ENCODE data around the gene MYO1C. TPM values are rescaled to one million over a fixed set of nuclear protein-coding genes. Genes with fewer than 3 reads are reported as not detected.
"Not testable (repeated sequence)": the region's sequence is repeated elsewhere in the genome, so short reads cannot be mapped to it uniquely, and the experiment has no call there.

MYO1C gene
- total RNA-seq, 2 donors from 2014 or later: 175 to 184 TPM

DNA sequence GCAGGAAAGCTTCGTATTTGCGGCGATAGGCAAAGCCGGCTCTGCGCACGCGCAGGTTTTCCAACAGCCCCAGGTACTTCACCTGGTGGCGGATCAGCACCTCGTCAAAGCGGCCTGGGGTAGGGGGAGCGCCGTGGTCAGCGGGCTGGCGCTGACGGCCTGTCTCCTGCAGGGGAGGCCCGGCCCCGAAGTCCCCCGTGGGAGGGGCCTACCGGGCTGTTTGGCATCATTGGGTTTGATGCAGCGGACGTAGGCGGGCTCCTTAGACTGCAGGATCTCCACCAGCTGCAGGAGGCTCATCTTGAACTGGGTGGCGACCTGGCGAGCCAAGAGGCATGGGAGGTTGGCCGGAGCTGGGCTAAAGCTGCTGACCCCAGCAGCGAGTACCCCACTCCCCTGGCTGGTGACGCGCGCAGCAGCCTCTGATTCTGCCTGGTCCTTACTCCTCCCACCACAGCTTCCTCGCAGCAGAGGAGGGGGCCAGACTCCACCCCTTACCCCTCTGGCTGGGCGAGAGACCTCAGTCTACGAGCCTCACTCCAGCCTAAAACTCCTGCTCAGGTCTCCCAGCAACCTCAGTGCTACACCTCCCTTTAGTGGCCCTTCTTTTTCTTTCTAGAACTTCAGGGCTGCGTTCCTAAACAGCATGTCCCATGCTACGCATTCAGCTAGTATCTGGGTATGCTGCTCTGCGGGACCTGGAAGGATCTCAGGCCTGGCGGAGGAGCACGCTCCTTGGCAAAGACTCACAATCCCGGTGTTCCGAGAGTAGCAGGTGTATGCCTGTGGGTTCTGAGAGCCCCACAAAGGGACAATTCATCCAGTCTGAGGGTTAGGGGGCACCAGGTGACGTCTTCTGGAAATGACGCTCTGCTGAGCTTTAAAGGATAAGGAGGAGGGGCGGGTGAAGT, 20.3 kb downstream of the MYO1C start:
- ATAC-seq (no peak), DNase-seq (peak; percentile 19)
- intact Hi-C loops (cut with DNase I): no loop called here

DNA sequence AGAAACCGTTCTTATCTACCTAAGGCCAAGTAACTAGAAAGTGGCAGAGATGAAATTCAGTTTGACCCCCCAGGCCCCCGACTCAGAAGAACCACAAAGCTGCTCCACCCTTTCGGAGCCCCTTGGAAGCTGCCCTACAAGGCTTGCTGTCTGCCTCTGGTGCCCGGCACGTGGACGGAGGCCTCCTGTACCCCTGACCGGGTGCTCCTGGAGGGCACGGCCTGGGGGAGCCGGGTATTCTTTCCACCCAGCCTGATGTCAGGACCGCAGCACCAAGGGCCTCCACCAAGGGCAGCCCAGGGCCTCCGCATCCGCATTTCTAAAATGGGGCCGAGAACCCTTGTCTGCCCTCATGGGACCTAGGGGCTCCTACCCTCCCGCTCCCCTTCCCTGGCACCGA, 21.0 kb downstream of the MYO1C start:
- DNase-seq (peak; percentile 16), ATAC-seq (no peak)
- intact Hi-C loops (cut with DNase I): no loop called here

DNA sequence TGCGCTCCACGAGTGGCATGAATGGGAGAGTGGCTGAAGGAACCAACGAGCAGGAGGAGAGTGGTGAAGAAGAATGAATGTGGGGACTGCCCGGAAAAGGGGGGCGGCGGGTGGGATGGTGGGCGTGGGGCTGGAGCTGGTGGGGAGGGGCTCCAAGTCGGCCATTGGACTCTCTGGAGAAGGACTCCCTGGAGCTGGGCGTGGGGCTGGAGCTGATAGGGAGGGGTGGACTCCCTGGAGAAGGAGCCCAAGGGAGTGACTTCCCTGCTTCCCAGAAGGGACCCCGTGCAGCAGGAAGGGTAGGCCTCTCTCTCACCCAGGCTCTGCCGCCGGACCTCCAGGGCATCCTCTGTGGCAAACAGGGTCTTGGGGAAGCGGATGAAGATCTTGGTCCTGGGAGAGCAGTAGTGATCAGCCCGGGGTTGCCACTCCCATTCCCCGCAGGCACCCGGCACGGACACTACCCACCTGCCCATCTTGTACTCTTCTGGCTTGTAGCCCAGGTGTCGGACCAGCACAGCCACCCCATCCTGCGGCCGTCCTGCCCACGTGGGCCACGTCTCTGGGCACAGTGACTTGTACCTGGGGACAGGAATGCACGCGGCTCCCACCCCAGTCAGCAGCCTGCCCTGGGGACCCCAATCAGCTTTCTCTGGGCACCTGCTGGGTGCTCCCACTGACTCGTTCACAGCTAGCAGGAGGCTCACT, 21.6 kb downstream of the MYO1C start:
- intact Hi-C loops (cut with DNase I): no loop called here
- DNase-seq (peak; percentile 20), ATAC-seq (no peak)

DNA sequence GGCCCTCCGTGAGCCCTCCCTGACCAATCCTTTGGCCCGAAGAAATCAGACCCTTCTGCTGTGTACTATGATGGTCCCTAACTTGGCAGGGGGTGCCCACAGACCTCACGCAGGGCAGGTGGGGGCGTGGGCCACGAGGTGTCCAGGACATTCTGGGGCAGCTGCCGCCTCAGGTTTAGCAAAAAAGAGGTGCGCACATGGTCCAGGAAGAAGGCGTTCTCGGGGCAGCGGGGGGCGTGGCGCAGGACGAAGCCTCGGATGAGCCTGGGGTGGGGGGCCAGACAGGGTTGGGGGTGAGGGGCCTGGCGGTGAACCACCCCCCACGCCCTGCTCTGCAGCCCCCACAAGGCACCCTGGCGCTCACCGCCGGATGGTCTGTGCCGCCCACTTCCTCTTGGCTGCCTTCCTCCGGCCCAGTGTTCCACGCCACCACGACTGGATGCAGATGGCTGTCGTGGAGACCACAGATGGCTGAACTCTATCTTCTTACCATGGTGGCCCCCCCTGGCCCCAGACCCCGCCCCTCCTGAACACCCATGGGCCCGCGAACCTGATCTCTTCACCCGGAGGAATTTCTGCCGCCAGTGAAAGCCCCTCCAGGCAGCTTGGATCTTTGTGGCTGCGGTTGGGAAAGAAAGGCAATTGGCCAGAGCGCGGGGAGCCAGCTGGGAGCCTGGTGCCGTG, 22.3 kb downstream of the MYO1C start:
- peak in 1 of 2 donors; percentile 7 for ATAC-seq
- no peak for DNase-seq
- intact Hi-C loops (cut with DNase I): no loop called here

DNA sequence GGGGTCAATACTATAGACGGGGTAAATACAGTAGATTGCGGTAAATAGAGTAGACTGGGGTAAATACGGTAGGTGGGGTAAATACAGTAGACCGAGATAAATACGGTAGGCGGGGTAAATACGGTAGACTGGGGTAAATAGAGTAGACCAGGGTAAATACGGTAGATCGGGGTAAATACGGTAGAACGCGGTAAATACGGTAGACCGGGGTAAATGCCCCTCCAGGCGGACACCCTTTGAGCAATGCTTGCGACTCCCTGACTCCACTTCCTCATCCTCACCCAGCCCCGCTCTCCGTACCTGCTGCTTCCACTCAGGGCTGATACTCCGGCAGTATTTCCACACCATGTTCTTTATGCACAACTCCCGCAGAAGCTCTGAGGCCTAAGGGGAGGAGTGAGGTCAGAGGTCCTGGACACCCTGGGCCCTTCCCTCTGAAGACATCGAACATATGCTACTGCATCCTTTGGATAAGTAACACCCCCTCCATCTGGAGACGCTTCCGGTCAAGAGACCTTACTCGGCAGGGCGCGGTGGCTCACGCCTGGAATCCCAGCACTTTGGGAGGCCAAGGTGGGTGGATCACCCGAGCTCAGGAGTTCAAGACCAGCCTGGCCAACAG, 23.1 kb downstream of the MYO1C start:
- ATAC-seq (peak in 1 of 2 donors; percentile 34), DNase-seq (no peak)
- intact Hi-C loops (cut with DNase I): no loop called here

DNA sequence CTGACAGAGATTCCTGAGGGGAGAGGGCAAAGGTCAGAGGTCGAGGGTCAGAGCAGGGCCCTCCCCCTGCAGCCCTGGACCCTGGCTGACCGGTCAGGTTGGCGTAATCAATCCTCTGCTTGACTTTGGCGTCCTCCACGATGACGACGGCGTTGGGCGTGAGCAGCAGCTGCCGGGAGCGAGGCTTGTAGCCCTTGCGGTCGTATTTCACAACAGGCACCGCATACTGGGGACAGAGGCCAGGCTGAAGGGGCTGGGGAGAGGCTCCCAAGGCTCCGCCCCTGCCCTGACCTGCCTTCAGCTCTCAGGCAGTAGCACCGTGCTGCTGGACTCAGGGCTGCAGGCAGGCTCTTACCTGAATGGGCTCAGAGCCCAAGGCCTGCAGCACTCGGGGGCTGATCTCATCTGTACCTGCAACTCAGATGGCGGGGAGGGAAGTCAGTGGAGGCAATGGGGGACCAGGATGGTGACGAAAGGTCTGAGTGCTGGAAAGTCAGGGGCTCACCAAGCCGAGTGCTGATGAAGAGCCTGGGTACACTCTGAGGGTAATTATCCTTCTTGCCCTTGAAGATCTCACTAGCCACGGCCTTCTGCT, 24.5 kb downstream of the MYO1C start:
- peak; percentile 58 for DNase-seq
- intact Hi-C loops (cut with DNase I): no loop called here
- peak in 1 of 2 donors; percentile 45 for ATAC-seq

DNA sequence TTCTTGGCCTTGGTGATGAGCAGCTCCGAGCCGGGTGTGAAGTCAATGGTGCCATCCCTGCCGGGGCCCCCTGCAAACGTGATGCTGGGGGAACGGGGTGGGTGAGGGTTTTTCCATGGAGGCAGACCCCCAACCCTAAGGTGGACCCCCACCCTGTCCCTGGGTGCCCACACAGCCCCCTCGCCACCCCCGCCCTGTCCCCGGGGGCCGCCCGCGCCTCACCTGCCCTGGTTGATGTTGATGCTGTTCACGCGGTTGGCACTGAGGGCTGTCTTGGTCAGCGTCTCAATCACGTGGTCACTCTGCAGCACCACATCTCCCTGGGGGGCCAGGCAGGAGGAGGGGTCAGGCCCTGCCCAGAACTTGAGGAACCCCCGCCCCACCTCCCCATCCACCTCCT, 25.2 kb downstream of the MYO1C start:
- intact Hi-C loops (cut with DNase I): no loop called here
- DNase-seq (no peak), ATAC-seq (no peak)

DNA sequence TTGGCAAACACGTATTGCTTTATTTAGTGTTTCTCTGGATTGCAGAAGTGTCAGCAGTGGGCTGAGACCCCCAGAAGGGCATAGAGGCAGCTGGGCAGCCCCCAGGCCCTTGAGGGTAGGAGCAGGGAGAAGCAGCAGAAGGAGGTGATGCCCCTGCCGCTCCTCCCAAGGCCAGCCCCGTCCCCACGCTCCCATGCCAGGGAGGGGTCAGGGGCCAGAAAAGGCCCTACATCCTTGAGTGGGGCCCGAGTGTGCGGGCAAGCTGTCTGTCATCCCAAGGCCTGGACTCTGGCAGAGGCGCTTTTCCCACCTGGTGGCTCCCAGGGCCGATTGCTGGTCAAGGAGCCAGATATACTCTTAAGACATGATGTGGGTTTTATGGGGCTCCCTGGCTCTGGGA, 28.3 kb downstream of the MYO1C start:
- ATAC-seq (no peak), DNase-seq (no peak)
- intact Hi-C loops (cut with DNase I): no loop called here

DNA sequence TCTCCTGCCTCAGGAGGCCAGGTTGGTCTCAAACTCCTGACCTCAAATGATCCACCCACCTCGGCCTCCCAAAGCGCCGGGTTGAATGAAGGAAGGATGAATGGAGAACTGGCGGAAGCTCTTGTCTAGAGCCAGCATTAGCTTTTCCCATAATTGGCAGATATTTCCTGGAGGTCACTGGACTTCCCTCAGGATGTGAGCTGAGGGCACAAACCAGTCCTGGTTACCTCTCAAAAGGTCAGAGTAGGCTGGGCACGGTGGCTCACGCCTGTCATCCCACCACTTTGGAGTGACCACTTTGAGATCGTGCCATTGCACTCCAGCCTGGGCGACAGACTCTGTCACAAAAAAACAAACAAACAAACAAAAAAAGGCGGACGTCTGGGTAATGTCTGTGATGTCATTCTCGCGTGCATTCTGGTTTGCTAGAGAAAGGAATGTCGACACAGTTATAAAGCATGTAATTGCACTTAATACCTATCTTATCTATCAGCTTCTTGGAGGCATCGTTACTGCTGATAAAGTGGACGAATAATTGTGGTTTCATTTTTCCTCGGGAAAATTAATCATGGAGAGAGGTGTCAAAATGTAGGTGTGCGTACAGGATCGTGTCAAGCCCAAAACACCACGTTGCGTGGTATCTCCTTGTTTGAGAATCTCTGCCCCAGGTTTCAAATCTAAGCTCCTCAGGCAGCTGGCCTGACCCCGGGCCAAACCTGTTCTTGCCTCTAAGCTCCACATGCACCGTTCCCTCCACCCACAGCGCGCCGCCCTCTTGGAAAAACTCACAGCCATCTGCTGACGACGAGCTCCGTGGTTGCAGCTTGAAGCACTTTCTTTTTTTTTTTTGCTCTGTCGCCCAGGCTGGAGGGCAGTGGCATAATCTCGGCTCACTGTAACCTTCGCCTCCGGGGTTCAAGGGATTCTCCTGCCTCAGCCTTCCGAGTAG, 30.0 kb downstream of the MYO1C start:
- ATAC-seq (peak; percentile 9 to 16), DNase-seq (no peak)
- intact Hi-C loops (cut with DNase I): no loop called here

DNA sequence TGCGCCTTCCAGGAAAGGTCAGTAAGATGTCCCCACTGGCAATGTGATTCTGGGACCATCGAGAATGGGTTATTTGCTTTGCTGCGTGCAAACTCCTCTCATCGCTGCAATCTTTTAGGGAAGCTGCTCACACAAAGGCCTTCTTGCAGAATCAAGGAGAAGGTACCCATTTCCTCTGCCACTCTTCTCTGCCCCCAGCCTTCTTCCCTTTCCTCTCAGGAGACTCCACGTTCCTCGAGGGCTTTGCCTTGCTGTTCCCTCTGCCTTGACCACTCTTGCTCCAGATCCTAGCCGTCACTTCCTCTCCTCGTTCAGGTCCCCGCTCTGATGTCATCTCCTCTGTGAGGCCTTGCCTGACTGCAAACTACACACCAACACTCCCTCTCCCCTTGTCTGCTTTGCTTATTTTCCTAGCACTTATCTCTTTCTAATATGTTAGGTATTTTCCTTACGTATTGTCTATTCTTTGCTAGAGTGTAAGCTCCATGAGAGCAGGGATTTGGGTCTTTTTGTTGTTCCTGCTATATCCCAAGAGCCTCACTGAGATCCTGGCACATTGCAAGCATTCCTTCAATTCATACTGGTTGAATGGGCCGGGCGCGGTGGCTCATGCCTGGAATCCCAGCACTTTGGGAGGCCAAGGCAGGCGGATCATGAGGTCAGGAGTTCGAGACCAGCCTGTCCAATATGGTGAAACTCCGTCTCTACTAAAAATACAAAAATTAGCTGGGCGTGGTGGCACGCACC, 31.1 kb downstream of the MYO1C start:
- ATAC-seq: no peak
- intact Hi-C loops (cut with DNase I): no loop called here
- no peak for DNase-seq

DNA sequence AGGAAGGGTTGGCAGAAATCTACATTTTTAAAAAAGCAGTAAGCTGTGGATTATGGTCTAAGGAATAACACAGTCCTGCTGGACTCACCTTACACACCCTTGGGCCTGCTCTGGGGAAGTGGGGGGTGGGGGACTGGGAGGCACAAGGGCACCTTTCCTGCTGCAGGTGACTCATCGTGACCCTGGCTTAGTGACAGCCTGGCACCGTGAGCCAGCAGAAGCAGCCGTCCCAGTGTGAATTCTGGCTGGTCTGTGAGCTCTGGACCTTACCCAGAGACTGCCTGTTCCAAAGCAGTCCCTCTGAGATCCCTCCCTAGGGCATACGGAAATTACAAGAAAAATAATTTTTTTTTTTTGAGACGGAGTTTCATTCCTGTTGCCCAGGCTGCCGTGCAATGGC, 32.3 kb downstream of the MYO1C start:
- ATAC-seq (peak; percentile 11 to 33), DNase-seq (peak; percentile 80)
- intact Hi-C loops (cut with DNase I): no loop called here

DNA sequence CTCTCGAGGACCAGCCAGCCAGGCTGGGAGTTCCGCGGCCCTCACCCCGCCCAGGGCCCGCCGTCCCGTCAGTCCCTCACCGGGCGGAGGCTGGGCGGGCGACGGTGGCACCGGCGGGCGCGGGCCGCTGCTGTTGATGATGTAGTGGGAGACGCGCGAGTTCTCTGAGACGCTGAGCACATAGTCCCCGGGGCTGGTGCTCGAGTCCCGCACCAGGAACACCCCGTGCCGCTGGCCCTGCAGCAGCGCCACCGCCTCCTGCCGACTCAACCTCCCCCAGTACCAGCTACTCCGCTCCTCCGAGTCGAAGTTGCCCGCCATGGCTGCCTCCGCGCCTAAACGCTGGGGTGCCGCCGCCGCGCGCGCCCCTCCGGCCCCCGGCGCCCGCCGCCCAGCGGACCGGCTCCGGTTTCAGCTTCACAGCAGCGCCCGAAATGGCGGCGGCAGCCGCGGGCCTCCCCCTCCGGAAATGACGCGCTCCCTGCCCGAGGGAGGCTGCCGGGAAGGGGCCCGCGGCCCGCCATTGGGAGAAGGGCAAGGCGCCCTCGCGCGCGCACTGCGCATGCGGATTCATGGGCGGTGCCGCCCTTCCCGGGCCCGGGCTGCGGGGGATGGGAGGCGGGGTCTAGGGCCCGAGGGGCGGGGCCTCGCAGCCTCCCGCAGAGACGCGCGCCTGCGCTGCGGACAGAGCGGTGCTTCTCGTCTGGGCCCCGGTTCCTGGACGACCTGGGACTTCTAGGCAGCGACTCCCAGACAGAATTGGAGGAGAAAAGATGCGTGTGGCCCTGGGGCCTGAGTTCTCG, 36.5 kb downstream of the MYO1C start, which contains the start of gene CRK:
CRK (minus strand) TSS at position 436 of the 803 bp plus-strand sequence; CDS start at position 321, 115 bp downstream.
- ATAC-seq: peak; percentile 94 to 97

DNA sequence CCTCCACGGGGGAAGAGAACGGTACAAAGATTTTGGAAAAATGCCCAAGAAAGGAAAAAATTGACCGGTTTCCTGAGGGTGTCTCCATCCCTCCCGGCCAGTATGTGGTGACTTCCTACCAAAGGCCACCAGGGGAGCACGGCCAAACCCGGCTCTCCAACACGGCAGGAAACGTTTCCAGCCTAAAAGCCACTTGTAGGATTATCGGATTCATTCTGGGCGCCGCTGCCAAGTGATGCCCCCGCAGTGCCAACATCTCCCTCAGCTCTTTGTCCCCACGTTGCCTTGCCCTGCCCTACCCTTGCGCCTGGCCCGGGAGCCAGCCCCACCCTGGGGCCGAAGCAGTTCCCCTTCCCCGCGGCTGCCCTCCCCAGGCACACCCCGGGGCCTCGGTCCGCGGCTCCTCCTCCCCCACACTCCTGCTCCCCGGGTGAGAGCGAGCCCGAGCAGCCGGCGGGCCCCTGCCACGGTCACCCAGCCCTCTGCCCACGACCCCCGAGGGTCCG, 37.1 kb downstream of the MYO1C start:
- intact Hi-C loops (cut with DNase I): loop anchor here (5.0 to 10.0 kb wide), 4 partner anchors 59 to 91 kb away; partner anchors contain the start of gene INPP5K (in 1 of the 2)

More for the DNA sequence above, 36.5 kb downstream of the MYO1C start, which contains the start of gene CRK:
- intact Hi-C loops (cut with DNase I): loop anchor here (5.0 to 10.0 kb wide), 4 partner anchors 59 to 91 kb away; partner anchors contain the start of gene INPP5K (in 1 of the 2)
- DNase-seq: peak; percentile 97

DNA sequence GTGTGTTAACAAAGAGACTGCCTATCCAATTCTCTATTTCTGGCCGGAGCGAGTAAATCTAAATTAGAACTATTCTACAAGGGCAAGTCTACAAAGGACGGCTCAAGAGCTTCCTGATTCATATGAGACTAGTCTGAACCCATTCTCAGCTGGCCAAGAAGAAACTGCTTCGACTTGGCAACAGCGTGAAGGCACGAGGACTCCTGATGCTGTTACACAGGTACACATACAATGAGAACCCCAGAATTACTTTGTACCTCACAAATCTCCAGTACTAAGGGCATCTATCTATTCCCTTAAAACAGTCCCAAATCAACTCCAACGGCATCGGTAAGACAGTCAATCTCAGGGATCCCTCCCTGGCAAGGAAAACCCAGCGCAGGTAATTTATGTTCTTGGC, 37.9 kb downstream of the MYO1C start:
- ATAC-seq (no peak), DNase-seq (no peak)
- intact Hi-C loops (cut with DNase I): loop anchor here (5.0 to 10.0 kb wide), 4 partner anchors 60 to 90 kb away; partner anchors contain the start of gene INPP5K (in 2 of the 2)

More for the DNA sequence above, 37.1 kb downstream of the MYO1C start:
- ATAC-seq (peak; percentile 58 to 59), DNase-seq (peak; percentile 81)

DNA sequence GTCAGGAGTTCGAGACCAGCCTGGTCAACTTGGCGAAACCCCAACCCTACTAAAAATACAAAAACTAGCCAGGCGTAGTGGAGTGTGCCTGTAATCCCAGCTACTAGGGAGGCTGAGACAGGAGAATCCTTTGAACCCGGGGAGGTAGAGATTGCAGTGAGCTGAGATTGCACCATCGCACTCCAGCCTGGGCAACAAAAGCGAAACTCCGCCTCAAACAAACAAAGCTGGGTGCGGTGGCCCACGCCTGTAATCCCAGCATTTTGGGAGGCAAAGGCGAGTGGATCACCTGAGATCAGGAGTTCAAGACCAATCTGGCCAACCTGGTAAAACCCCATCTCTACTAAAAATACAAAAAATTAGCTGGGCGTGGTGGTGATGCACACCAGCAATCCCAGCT, 38.8 kb downstream of the MYO1C start:
- intact Hi-C loops (cut with DNase I): loop anchor here (5.0 to 10.0 kb wide), 4 partner anchors 59 to 89 kb away; partner anchors contain the start of gene INPP5K (in 2 of the 2)
- not testable (repeated sequence) for DNase-seq, ATAC-seq

Data from left cardiac atrium (tissue), 4 donors.